ENCODE measurements around the gene AGBL4. TPM values are rescaled to one million over a fixed set of nuclear protein-coding genes. Genes with fewer than 3 reads are reported as not detected.

Gene AGBL4
- total RNA-seq, 1 experiment from 2014 or later = 0.35 TPM

- no peak for DNase-seq (ENCODE audit: low spot score)
These were observed 1297.1 kb downstream of the AGBL4 start for GRCh38 chr1:48726557-48727215.

GRCh38 chr1:48726139-48726538 is 1297.6 kb downstream of the AGBL4 start:
- DNase-seq (ENCODE audit: low spot score) = no peak

GRCh38 chr1:48725341-48726046 is 1298.3 kb downstream of the AGBL4 start:
- no peak for DNase-seq (ENCODE audit: low spot score)

- DNase-seq (ENCODE audit: low spot score) = no peak
These were observed 1302.8 kb downstream of the AGBL4 start for GRCh38 chr1:48720929-48721328.

GRCh38 chr1:48718705-48719104 is 1305.0 kb downstream of the AGBL4 start:
- no peak for DNase-seq (ENCODE audit: low spot score)

GRCh38 chr1:48718116-48718630 is 1305.6 kb downstream of the AGBL4 start:
- no peak for DNase-seq (ENCODE audit: low spot score)

- no peak for DNase-seq (ENCODE audit: low spot score)
These were observed 1306.7 kb downstream of the AGBL4 start for GRCh38 chr1:48717082-48717481.

GRCh38 chr1:48715921-48716320 is 1307.8 kb downstream of the AGBL4 start:
- no peak for DNase-seq (ENCODE audit: low spot score)

GRCh38 chr1:48710915-48711314 is 1312.8 kb downstream of the AGBL4 start:
- DNase-seq (ENCODE audit: low spot score) = no peak

GRCh38 chr1:48710318-48710717 is 1313.4 kb downstream of the AGBL4 start:
- no peak for DNase-seq (ENCODE audit: low spot score)

GRCh38 chr1:48704736-48705135 is 1319.0 kb downstream of the AGBL4 start:
- DNase-seq (ENCODE audit: low spot score) = no peak

GRCh38 chr1:48701445-48701844 is 1322.3 kb downstream of the AGBL4 start:
- no peak for DNase-seq (ENCODE audit: low spot score)

- peak; percentile 34 for DNase-seq (ENCODE audit: low spot score)
These were observed 1326.6 kb downstream of the AGBL4 start for GRCh38 chr1:48697066-48697707.

- no peak for DNase-seq (ENCODE audit: low spot score)
These were observed 1328.6 kb downstream of the AGBL4 start for GRCh38 chr1:48695161-48695560.

- DNase-seq (ENCODE audit: low spot score) = peak; percentile 30
These were observed 1330.0 kb downstream of the AGBL4 start for GRCh38 chr1:48693674-48694320.

GRCh38 chr1:48693180-48693579 is 1330.6 kb downstream of the AGBL4 start:
- DNase-seq (ENCODE audit: low spot score) = no peak

- no peak for DNase-seq (ENCODE audit: low spot score)
These were observed 1331.5 kb downstream of the AGBL4 start for GRCh38 chr1:48692235-48692634.

GRCh38 chr1:48691429-48692001 is 1332.2 kb downstream of the AGBL4 start:
- no peak for DNase-seq (ENCODE audit: low spot score)

GRCh38 chr1:48688102-48688760 is 1335.5 kb downstream of the AGBL4 start:
- no peak for DNase-seq (ENCODE audit: low spot score)

- DNase-seq (ENCODE audit: low spot score) = no peak
These were observed 1336.3 kb downstream of the AGBL4 start for GRCh38 chr1:48687282-48688045.

- DNase-seq (ENCODE audit: low spot score) = no peak
These were observed 1337.6 kb downstream of the AGBL4 start for GRCh38 chr1:48686159-48686558.

Measured in H4 (cell line).